GM19023 (cell line): ENCODE results near the gene HOXB4.
A peak's percentile ranks its signal among the peaks of the same experiment; 100 is the strongest.

ENCODE experiments used
- ATAC-seq: cut with Tn5 transposase; IDR thresholded peaks from one replicate; pipeline ENCODE4 v1.9.1; 2021; ENCODE audit warnings: mild to moderate bottlenecking, moderate library complexity; ENCODE audit not compliant: unreplicated experiment

HOXB4 gene

GRCh38 chr17:48590607-48591161 is 12.5 kb upstream of the HOXB4 start:
- no peak for ATAC-seq

GRCh38 chr17:48589831-48590606 is 11.9 kb upstream of the HOXB4 start, which contains the start of gene HOXB3:
TSS of gene HOXB3 (minus strand) at chr17:48590241. CDS start at chr17:48552474, 37,767 bp downstream.
- ATAC-seq: no peak

GRCh38 chr17:48589060-48589830 is 11.1 kb upstream of the HOXB4 start:
- no peak for ATAC-seq

GRCh38 chr17:48588528-48588927 is 10.4 kb upstream of the HOXB4 start:
- no peak for ATAC-seq

GRCh38 chr17:48588074-48588415 is 9.9 kb upstream of the HOXB4 start:
- ATAC-seq: no peak

GRCh38 chr17:48587276-48588073 is 9.3 kb upstream of the HOXB4 start:
- ATAC-seq: no peak

- no peak for ATAC-seq
These were observed 8.5 kb upstream of the HOXB4 start for GRCh38 chr17:48586355-48587258.

GRCh38 chr17:48584223-48584741 is 6.1 kb upstream of the HOXB4 start:
- ATAC-seq: no peak

GRCh38 chr17:48583708-48584222 is 5.6 kb upstream of the HOXB4 start:
- no peak for ATAC-seq

- no peak for ATAC-seq
These were observed 4.6 kb upstream of the HOXB4 start for GRCh38 chr17:48582750-48583069.

- no peak for ATAC-seq
These were observed 1.8 kb upstream of the HOXB4 start for GRCh38 chr17:48579760-48580554.

- ATAC-seq: no peak
These were observed 1.3 kb upstream of the HOXB4 start for GRCh38 chr17:48579471-48579759.

GRCh38 chr17:48578616-48579470 is 693 bp upstream of the HOXB4 start:
- peak; percentile 38 for ATAC-seq

GRCh38 chr17:48577330-48577945 is 712 bp downstream of the HOXB4 start:
- ATAC-seq: no peak

GRCh38 chr17:48576479-48577309 is 1.5 kb downstream of the HOXB4 start:
- ATAC-seq: no peak

- no peak for ATAC-seq
These were observed 2.3 kb downstream of the HOXB4 start for GRCh38 chr17:48575673-48576478.
